ENCODE results near the gene CEP126. TPM values are rescaled to one million over a fixed set of nuclear protein-coding genes. Genes with fewer than 3 reads are reported as not detected.

CEP126 gene
- total RNA-seq, 2 experiments from 2014 or later = 1.1 to 1.2 TPM

DNA sequence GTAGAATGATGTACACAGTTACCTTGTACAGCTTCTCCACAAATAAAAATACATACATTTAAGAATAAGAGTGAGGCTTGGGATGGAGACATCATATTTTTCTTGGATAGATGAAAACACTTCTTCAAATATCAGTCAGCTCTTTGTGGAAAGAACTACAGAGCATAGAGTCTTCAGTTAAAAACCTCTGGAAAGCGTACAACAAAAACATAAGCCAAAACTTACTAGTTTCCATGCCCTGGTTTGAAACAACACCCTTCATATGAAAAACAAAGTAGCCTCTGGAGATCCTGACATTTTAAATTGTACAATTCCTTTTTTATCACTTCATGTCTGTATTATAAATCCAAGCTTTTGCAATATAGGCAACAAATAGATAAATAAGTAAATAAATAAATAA, 7.0 kb upstream of the CEP126 start:
- no peaks in the 10 kb centered on the region for H3K9me3 Mint-ChIP-seq
- intact Hi-C loops (cut with micrococcal nuclease) = no loop called here
- no peak for DNase-seq
- H3K4me1 Mint-ChIP-seq (ENCODE audit: low read depth) = no peaks in the 10 kb centered on the region
- CTCF ChIA-PET = interaction anchor here (0.7 kb wide), 1 partner anchor 98 kb away, joined by 3 read pairs; no protein-coding TSS in a partner anchor
- H3K27ac Mint-ChIP-seq = no peak overlapping the region
- H3K36me3 Mint-ChIP-seq (ENCODE audit: low read depth) = no peaks in the 10 kb centered on the region
- H3K4me3 Mint-ChIP-seq = no peak overlapping the region
- H3K27me3 Mint-ChIP-seq (ENCODE audit: low read depth) = peaks cover 11% of the 10 kb centered on the region

GRCh38 chr11:101909087-101909486, 5.7 kb upstream of the CEP126 start:
- Mint-ChIP-seq H3K4me3 (no peak overlapping the region), H3K27ac (no peak overlapping the region), H3K36me3 (ENCODE audit: low read depth) (no peaks in the 10 kb centered on the region), H3K4me1 (ENCODE audit: low read depth) (no peaks in the 10 kb centered on the region), H3K9me3 (no peaks in the 10 kb centered on the region), H3K27me3 (ENCODE audit: low read depth) (peaks cover 8% of the 10 kb centered on the region)
- intact Hi-C loops (cut with micrococcal nuclease) = no loop called here
- no peak for DNase-seq
- CTCF ChIA-PET = no interaction called here

DNA sequence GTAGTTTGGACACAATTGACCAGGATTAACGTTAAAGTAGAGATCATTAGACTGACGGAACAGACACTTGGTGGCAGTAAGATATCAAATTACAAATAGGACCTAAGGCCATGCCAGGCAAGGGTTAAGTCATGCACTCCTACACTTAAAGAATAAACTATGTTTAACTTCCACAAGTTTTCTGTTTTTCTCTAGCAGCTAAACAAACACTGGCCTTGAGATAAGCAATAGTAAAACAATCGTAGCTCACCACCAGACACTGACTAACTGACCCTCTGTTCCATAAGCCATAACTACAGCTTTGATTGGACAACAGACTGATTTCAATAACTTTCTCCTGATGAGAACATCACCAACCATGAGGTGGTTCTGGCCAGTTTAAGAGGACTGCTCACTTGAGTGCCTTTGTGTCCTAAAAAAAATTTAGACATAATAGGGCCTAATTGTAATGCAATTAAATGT, 2.0 kb upstream of the CEP126 start:
- intact Hi-C loops (cut with micrococcal nuclease) = loop anchor here (10.0 kb wide), 1 partner anchor 1182 kb away; the partner anchor contains the start of gene DCUN1D5
- CTCF ChIA-PET = interaction anchor here (1.1 kb wide), 1 partner anchor 94 kb away, joined by 3 read pairs; no protein-coding TSS in a partner anchor
- Mint-ChIP-seq H3K4me3 (no peak overlapping the region), H3K4me1 (ENCODE audit: low read depth) (peaks cover 19% of the 10 kb centered on the region), H3K27me3 (ENCODE audit: low read depth) (peaks cover 4% of the 10 kb centered on the region), H3K27ac (no peak overlapping the region), H3K9me3 (no peaks in the 10 kb centered on the region), H3K36me3 (ENCODE audit: low read depth) (no peaks in the 10 kb centered on the region)
- no peak for DNase-seq

DNA sequence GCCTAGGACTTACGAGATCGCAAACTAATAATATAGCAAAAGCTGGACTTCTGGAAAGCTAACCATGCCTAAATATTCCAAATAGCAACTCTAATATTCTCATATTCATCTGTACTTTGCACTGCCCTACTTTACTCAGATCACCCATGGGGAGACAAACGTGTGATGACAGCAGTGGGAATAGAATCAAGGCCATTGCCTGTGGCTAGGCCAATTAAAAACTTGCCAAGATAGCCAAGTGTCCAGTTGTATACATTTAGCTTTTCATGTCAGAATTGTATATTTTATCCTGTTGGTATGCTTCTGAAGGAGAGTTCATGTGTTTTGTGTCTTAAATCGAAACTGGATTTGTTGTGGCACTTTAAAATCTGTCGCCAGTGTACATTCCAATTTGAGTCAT, 1.2 kb upstream of the CEP126 start:
- CTCF ChIA-PET = interaction anchor here (1.1 kb wide), 1 partner anchor 93 kb away, joined by 3 read pairs; no protein-coding TSS in a partner anchor

DNA sequence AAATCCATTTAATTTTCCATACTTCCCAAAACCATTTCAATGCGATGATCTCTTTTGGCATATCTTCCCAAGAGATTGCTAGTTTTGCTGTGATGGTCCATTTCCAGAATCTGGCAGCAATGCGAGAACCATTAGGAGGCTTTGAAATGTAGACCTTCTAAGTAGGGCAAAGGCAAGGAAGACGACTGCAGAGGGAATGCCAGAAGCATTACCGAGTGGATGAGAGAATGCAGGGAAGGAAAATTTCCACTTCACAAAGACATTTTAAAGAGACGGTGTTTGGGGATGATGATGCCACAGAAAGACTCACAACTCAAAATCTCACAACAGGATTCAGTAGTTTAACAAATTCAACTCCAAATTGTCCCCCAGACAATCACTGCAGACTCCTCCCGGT, 471 bp upstream of the CEP126 start:
- H3K4me1 Mint-ChIP-seq (ENCODE audit: low read depth) = peaks cover 19% of the 10 kb centered on the region
- H3K9me3 Mint-ChIP-seq = no peaks in the 10 kb centered on the region
- no peak overlapping the region for H3K27ac Mint-ChIP-seq
- peak overlapping the region; percentile 87 for H3K4me3 Mint-ChIP-seq
- DNase-seq = no peak
- no peaks in the 10 kb centered on the region for H3K36me3 Mint-ChIP-seq (ENCODE audit: low read depth)
- intact Hi-C loops (cut with micrococcal nuclease) = loop anchor here (2.0 to 10.0 kb wide), 3 partner anchors 54 to 1180 kb away; partner anchors contain the start of gene DCUN1D5
- H3K27me3 Mint-ChIP-seq (ENCODE audit: low read depth) = no peaks in the 10 kb centered on the region
- CTCF ChIA-PET = interaction anchor here (0.8 kb wide), 1 partner anchor 13 kb away, joined by 3 read pairs; no protein-coding TSS in a partner anchor

More for the DNA sequence above, 1.2 kb upstream of the CEP126 start:
- Mint-ChIP-seq H3K27ac (no peak overlapping the region), H3K9me3 (no peaks in the 10 kb centered on the region), H3K36me3 (ENCODE audit: low read depth) (no peaks in the 10 kb centered on the region), H3K4me1 (ENCODE audit: low read depth) (peaks cover 19% of the 10 kb centered on the region), H3K4me3 (no peak overlapping the region), H3K27me3 (ENCODE audit: low read depth) (peaks cover 4% of the 10 kb centered on the region)
- intact Hi-C loops (cut with micrococcal nuclease) = loop anchor here (2.0 to 10.0 kb wide), 3 partner anchors 53 to 1181 kb away; partner anchors contain the start of gene DCUN1D5
- DNase-seq = no peak

DNA sequence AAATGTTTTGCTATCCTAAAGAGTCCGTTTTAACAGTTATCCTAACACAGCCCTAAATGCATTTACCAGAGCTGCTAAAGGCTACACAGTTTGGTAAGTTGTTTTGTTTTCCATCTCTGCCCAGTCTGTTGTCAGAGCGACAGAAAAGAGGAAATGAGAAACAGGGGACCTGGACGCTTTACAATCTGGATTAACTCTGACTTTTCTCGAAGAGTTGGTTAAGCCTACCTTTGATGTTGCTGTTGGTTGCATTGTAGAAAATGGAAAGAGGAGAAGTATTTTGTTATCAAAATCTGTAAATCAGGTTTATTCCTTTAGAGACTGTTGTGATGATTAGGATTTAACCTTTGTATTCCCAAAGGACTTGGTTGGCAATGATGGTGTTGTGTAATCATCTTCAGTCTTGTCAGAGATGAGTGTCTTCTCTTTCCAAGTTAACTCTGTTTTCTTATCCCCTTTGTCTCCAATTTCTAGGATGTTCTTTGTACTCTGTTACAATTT, 1.0 kb downstream of the CEP126 start:
- Mint-ChIP-seq H3K27ac (no peak overlapping the region), H3K9me3 (no peaks in the 10 kb centered on the region), H3K4me3 (peak overlapping the region; percentile 87), H3K27me3 (ENCODE audit: low read depth) (no peaks in the 10 kb centered on the region), H3K36me3 (ENCODE audit: low read depth) (no peaks in the 10 kb centered on the region), H3K4me1 (ENCODE audit: low read depth) (peaks cover 19% of the 10 kb centered on the region)
- intact Hi-C loops (cut with micrococcal nuclease) = loop anchor here (1.0 to 10.0 kb wide), 7 partner anchors 55 to 1179 kb away; partner anchors contain the start of genes BIRC2 and DCUN1D5
- DNase-seq = no peak
- CTCF ChIA-PET = no interaction called here

GRCh38 chr11:101916422-101916821, 1.6 kb downstream of the CEP126 start, which contains the start of gene ANGPTL5:
TSS of gene ANGPTL5 (minus strand) at chr11:101916522. CDS start at chr11:101907909, 8,613 bp downstream.
- Mint-ChIP-seq H3K36me3 (ENCODE audit: low read depth) (no peaks in the 10 kb centered on the region), H3K4me1 (ENCODE audit: low read depth) (peaks cover 19% of the 10 kb centered on the region), H3K27ac (peak within 1 kb of the TSS; percentile 72), H3K4me3 (peak within 1 kb of the TSS; percentile 87), H3K9me3 (no peaks in the 10 kb centered on the region), H3K27me3 (ENCODE audit: low read depth) (no peaks in the 10 kb centered on the region)
- CTCF ChIA-PET = no interaction called here
- no peak for DNase-seq
- intact Hi-C loops (cut with micrococcal nuclease) = loop anchor here (5.0 to 10.0 kb wide), 2 partner anchors 646 to 1178 kb away; partner anchors contain the start of gene DCUN1D5

DNA sequence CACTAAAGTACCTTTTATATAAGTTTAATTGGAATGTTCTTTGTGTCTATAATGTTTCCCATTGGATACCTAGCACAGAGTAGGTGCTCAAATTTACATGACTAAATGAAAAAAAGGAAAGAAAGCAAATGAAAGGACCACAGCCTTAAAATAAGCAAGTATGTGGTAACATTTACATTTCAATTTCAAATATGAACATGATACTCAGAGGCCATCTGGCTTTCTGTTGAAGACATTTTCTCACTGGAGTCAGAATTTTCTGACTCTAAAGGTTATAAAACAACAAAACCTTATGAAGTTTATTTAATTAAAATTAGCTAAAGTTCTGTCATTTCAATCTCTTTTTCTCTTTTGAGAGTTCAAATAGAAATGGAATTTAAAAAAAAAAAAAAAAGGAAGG, 2.4 kb downstream of the CEP126 start:
- CTCF ChIA-PET = interaction anchor here (0.7 to 0.9 kb wide), 2 partner anchors 12 to 660 kb away, joined by 3 to 4 read pairs; no protein-coding TSS in a partner anchor
- no peak for DNase-seq
- intact Hi-C loops (cut with micrococcal nuclease) = loop anchor here (5.0 to 10.0 kb wide), 2 partner anchors 645 to 1178 kb away; partner anchors contain the start of gene DCUN1D5
- Mint-ChIP-seq H3K27ac (no peak overlapping the region), H3K36me3 (ENCODE audit: low read depth) (no peaks in the 10 kb centered on the region), H3K4me3 (no peak overlapping the region), H3K27me3 (ENCODE audit: low read depth) (no peaks in the 10 kb centered on the region), H3K9me3 (no peaks in the 10 kb centered on the region), H3K4me1 (ENCODE audit: low read depth) (peaks cover 19% of the 10 kb centered on the region)

- Mint-ChIP-seq H3K9me3 (no peaks in the 10 kb centered on the region), H3K27me3 (ENCODE audit: low read depth) (no peaks in the 10 kb centered on the region), H3K27ac (no peak overlapping the region), H3K4me3 (no peak overlapping the region), H3K36me3 (ENCODE audit: low read depth) (no peaks in the 10 kb centered on the region), H3K4me1 (ENCODE audit: low read depth) (peaks cover 5% of the 10 kb centered on the region)
- DNase-seq = no peak
- intact Hi-C loops (cut with micrococcal nuclease) = no loop called here
- CTCF ChIA-PET = no interaction called here
Measured at GRCh38 chr11:101920992-101921391, 6.2 kb downstream of the CEP126 start.

GRCh38 chr11:101923554-101923953, 8.7 kb downstream of the CEP126 start:
- Mint-ChIP-seq H3K9me3 (peaks cover 6% of the 10 kb centered on the region), H3K27ac (no peak overlapping the region), H3K4me1 (ENCODE audit: low read depth) (no peaks in the 10 kb centered on the region), H3K27me3 (ENCODE audit: low read depth) (no peaks in the 10 kb centered on the region), H3K4me3 (no peak overlapping the region), H3K36me3 (ENCODE audit: low read depth) (peaks cover 2% of the 10 kb centered on the region)
- CTCF ChIA-PET = no interaction called here
- intact Hi-C loops (cut with micrococcal nuclease) = no loop called here
- no peak for DNase-seq

GRCh38 chr11:101929294-101929915, 14.6 kb downstream of the CEP126 start:
- no peak overlapping the region for H3K4me3 Mint-ChIP-seq
- H3K27me3 Mint-ChIP-seq (ENCODE audit: low read depth) = no peaks in the 10 kb centered on the region
- peaks cover 7% of the 10 kb centered on the region for H3K36me3 Mint-ChIP-seq (ENCODE audit: low read depth)
- intact Hi-C loops (cut with micrococcal nuclease) = no loop called here
- CTCF ChIA-PET = interaction anchor here (0.6 to 0.7 kb wide), 3 partner anchors 12 to 378 kb away, joined by 3 to 5 read pairs (median 5); no protein-coding TSS in a partner anchor
- DNase-seq = no peak
- H3K9me3 Mint-ChIP-seq = peaks cover 8% of the 10 kb centered on the region
- H3K4me1 Mint-ChIP-seq (ENCODE audit: low read depth) = no peaks in the 10 kb centered on the region
- no peak overlapping the region for H3K27ac Mint-ChIP-seq

DNA sequence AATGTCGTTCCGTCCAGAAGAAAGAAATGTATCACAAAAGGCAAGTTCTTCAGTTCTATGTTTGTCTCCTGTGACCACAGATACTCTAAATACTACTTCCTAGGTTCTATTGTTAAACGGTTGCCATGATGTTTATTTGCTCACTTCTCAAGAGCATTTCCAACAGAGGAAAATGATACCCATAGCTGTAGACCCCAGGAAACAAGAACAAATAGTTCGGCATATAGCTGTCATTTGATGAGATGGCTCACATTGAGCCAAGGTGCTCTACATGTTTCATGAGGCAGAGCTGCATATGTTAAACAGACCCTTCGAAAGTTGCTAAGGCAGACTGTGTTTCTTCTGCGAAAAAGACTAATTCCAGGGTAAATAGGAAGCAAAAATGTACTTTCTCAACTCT, 16.9 kb downstream of the CEP126 start:
- intact Hi-C loops (cut with micrococcal nuclease) = no loop called here
- no peak for DNase-seq
- Mint-ChIP-seq H3K4me3 (no peak overlapping the region), H3K27ac (no peak overlapping the region), H3K27me3 (ENCODE audit: low read depth) (no peaks in the 10 kb centered on the region), H3K9me3 (peaks cover 8% of the 10 kb centered on the region), H3K4me1 (ENCODE audit: low read depth) (no peaks in the 10 kb centered on the region), H3K36me3 (ENCODE audit: low read depth) (peaks cover 7% of the 10 kb centered on the region)
- CTCF ChIA-PET = no interaction called here
